Measurements from ENCODE around the gene CACNA2D3. TPM values are rescaled to one million over a fixed set of nuclear protein-coding genes. Genes with fewer than 3 reads are reported as not detected.

Gene CACNA2D3
- total RNA-seq, 1 donor from 2014 or later = 7.3 TPM

DNA sequence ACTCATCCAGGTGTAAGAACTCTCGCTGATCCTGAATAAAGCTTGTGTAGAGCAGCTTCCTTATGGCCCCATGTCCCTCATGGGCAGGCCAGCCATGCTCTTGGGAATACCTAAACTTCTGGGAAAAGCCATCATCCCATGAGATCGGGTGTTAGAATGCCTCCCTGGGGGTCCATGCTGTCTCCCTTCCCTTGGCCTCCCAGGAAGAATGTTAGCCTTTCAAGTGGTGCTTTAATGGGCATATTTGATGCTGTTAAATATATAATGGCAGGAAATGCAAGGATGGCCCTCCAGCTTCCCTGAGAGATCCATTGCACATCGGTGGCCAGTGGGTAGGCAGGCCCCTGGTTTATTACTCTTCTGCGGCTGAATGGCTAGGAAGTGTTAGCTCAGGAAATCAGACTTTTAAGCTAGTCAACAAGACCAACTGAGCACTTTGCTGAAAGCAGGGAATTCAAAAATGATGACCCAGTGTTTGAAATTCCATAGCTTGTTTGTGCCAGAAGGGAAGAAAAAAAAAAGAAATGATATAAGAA is 866.0 kb downstream of the CACNA2D3 start:
- no peak overlapping the region for H3K27ac ChIP-seq
- no peak for ATAC-seq
- intact Hi-C loops (cut with DNase I) = no loop called here
- H3K4me1 ChIP-seq = peaks cover 10% of the 10 kb centered on the region
- H3K36me3 ChIP-seq = no peaks in the 10 kb centered on the region
- no peaks in the 10 kb centered on the region for H3K27me3 ChIP-seq
- no peaks in the 10 kb centered on the region for H3K9me3 ChIP-seq
- no peak for DNase-seq
- TF ChIP-seq, protein P1, sequence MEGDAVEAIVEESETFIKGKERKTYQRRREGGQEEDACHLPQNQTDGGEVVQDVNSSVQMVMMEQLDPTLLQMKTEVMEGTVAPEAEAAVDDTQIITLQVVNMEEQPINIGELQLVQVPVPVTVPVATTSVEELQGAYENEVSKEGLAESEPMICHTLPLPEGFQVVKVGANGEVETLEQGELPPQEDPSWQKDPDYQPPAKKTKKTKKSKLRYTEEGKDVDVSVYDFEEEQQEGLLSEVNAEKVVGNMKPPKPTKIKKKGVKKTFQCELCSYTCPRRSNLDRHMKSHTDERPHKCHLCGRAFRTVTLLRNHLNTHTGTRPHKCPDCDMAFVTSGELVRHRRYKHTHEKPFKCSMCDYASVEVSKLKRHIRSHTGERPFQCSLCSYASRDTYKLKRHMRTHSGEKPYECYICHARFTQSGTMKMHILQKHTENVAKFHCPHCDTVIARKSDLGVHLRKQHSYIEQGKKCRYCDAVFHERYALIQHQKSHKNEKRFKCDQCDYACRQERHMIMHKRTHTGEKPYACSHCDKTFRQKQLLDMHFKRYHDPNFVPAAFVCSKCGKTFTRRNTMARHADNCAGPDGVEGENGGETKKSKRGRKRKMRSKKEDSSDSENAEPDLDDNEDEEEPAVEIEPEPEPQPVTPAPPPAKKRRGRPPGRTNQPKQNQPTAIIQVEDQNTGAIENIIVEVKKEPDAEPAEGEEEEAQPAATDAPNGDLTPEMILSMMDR (IDR thresholded peaks at IDR 0.05) = no peak
- no peak overlapping the region for H3K4me3 ChIP-seq

DNA sequence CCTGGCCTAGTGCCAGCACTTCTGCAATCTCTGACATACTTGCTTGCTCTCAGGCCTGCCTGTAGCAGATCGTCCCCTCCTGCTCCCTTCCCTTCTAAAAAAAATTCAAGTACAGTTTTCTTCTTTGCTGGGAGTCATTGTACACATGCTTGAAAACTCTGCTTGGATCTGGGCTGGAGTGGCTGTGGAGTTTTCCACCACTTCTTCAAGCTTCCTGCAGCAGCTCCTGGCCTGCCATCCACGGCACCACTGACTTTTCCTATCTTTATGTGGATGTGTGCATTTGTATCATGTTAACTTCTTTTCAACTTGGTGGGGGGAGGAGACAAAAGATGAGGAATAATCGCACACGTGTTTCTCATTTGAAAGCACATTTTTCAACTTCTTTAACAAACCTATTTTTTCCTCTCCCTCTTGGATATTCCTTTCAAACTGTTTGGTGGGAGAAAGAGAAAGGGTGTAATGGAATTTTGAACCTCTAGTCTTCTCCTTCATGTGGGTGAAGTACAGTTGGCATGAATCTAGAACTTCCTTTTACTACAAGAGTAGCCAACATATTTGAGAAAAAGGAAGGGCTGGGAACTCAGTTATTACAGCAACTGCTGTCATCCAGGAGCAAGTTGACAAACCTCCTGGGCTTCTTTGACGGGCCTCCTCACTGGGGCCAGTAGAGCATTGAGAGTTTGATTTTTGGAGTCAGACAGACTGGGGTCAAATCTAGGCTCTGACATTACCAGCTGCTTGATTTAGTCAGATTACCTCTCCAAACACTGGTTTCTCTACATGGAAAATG is 866.7 kb downstream of the CACNA2D3 start:
- H3K9me3 ChIP-seq = no peaks in the 10 kb centered on the region
- H3K36me3 ChIP-seq = no peaks in the 10 kb centered on the region
- TF ChIP-seq, protein P1 (IDR thresholded peaks at IDR 0.05) = no peak
- intact Hi-C loops (cut with DNase I) = no loop called here
- ATAC-seq = peak; percentile 61
- H3K27ac ChIP-seq = no peak overlapping the region
- no peaks in the 10 kb centered on the region for H3K27me3 ChIP-seq
- peaks cover 10% of the 10 kb centered on the region for H3K4me1 ChIP-seq
- DNase-seq = no peak
- H3K4me3 ChIP-seq = no peak overlapping the region

DNA sequence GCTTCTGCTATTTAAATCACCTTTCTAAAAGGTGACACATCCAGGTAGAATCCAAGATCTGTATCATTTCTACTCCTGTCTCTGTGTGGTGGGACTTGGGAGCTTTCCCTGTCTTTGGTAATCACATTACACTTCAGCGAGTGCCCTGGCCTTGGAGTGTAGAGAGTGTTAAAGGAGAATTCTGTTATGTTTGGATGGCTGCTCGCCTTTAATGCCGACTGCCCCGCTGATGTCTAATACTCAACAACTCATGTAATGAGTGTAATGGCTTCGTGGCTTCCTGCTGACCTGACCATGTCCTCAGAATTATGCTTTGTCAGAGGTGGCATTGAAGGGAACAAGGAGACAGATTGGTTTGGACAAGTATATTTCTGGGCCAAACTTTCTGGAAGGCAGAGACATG is 871.8 kb downstream of the CACNA2D3 start:
- H3K27ac ChIP-seq = no peak overlapping the region
- no peak for DNase-seq
- no peak for ATAC-seq
- peaks cover 5% of the 10 kb centered on the region for H3K4me1 ChIP-seq
- TF ChIP-seq, protein P1 (IDR thresholded peaks at IDR 0.05) = no peak
- H3K9me3 ChIP-seq = no peaks in the 10 kb centered on the region
- intact Hi-C loops (cut with DNase I) = no loop called here
- no peaks in the 10 kb centered on the region for H3K36me3 ChIP-seq
- no peak overlapping the region for H3K4me3 ChIP-seq
- H3K27me3 ChIP-seq = no peaks in the 10 kb centered on the region

DNA sequence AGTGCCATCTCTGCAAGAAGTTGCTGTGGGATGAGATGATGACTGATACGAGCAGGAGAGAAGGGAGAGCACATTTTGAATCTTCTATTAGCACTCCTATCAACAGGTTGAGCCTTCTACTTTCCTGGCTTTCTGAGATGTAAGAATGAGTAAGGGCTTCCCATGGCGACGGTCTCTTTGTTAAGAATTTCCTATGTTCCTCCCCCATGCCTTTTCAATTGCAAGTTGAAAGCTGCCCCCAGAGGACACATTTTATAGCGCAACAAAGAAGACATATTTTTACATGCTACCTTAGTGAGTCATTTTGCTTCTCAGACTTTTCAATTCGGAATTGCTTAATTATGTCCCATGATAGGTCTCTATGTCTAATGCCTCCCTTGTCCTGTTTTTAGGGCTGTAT is 876.8 kb downstream of the CACNA2D3 start:
- H3K4me3 ChIP-seq = no peak overlapping the region
- no peaks in the 10 kb centered on the region for H3K27me3 ChIP-seq
- no peaks in the 10 kb centered on the region for H3K36me3 ChIP-seq
- H3K9me3 ChIP-seq = no peaks in the 10 kb centered on the region
- H3K4me1 ChIP-seq = peaks cover 3% of the 10 kb centered on the region
- H3K27ac ChIP-seq = no peak overlapping the region
- DNase-seq (no peak), ATAC-seq (no peak)
- TF ChIP-seq, protein P1 (IDR thresholded peaks at IDR 0.05) = no peak
- intact Hi-C loops (cut with DNase I) = no loop called here

DNA sequence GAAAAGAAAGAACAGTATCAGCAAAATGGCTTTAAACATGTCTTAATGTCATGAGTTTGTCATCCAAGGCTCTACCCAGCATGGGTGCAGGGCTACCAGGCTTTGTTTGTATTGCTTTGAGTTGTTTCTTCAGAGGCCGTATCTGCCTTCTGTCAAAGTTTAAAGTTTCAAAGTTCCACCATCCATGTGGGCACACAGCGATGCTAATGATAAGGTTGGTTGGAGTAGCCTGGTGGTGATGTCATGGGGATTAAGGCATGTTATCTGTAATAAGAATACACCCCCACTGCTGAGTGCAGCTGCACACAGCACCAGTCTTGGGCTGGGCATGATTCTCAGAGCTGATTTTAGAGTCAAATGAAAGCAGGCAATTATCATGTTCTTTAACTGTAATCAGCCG is 877.5 kb downstream of the CACNA2D3 start:
- intact Hi-C loops (cut with DNase I) = no loop called here
- no peak overlapping the region for H3K27ac ChIP-seq
- peaks cover 3% of the 10 kb centered on the region for H3K4me1 ChIP-seq
- H3K9me3 ChIP-seq = no peaks in the 10 kb centered on the region
- H3K36me3 ChIP-seq = no peaks in the 10 kb centered on the region
- no peaks in the 10 kb centered on the region for H3K27me3 ChIP-seq
- no peak for DNase-seq
- TF ChIP-seq, protein P1 (IDR thresholded peaks at IDR 0.05) = no peak
- ATAC-seq = no peak
- no peak overlapping the region for H3K4me3 ChIP-seq

Data from upper lobe of right lung (tissue), 1 donor.